Measurements from ENCODE around the gene VWA1.
"Not testable (repeated sequence)": the region's sequence is repeated elsewhere in the genome, so short reads cannot be mapped to it uniquely, and the experiment has no call there.

The VWA1 gene

DNA sequence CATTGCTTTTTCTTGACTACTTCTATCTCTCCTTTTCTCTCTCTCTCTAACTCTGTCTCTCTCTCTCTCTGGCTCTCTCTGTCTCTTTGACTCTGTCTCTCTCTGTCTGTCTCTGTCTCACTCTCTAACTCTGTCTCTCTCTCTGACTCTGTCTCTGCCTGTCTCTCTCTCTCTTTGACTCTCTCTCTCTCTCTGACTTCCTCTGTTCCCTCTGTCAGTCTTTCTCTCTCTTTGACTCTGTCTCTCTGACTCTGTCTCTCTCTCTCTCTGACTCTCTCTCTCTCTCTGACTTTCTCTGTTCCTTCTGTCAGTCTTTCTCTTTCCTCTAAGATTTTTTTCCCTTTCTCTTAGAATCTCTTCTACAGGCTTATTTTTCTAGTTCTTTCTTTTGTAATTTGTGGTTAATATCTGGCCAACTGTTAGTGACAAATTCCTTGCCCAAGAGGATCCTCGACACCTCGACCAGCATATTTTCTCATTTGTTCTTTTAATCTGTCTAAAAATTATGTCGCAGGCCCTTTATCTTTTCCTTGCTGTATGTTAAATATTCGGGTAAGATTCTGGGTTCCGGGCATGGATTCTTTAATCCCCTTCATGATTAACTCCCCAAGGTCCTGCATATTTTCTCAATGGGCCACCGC, 13.7 kb downstream of the VWA1 start, which contains the start of gene ATAD3C:
Gene ATAD3C, plus strand, starts transcription at position 591 of the 641 bp plus-strand sequence. CDS start 995 bp downstream, outside the sequence.
- no peak for DNase-seq (ENCODE audit: low read depth)
- TF ChIP-seq, protein P1, sequence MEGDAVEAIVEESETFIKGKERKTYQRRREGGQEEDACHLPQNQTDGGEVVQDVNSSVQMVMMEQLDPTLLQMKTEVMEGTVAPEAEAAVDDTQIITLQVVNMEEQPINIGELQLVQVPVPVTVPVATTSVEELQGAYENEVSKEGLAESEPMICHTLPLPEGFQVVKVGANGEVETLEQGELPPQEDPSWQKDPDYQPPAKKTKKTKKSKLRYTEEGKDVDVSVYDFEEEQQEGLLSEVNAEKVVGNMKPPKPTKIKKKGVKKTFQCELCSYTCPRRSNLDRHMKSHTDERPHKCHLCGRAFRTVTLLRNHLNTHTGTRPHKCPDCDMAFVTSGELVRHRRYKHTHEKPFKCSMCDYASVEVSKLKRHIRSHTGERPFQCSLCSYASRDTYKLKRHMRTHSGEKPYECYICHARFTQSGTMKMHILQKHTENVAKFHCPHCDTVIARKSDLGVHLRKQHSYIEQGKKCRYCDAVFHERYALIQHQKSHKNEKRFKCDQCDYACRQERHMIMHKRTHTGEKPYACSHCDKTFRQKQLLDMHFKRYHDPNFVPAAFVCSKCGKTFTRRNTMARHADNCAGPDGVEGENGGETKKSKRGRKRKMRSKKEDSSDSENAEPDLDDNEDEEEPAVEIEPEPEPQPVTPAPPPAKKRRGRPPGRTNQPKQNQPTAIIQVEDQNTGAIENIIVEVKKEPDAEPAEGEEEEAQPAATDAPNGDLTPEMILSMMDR (IDR thresholded peaks at IDR 0.05; ENCODE audit: low read length, missing control alignments): no peak
- no peak within 1 kb of the TSS for H3K4me3 ChIP-seq (replicated peaks; ENCODE audit: low read depth, low read length)

DNA sequence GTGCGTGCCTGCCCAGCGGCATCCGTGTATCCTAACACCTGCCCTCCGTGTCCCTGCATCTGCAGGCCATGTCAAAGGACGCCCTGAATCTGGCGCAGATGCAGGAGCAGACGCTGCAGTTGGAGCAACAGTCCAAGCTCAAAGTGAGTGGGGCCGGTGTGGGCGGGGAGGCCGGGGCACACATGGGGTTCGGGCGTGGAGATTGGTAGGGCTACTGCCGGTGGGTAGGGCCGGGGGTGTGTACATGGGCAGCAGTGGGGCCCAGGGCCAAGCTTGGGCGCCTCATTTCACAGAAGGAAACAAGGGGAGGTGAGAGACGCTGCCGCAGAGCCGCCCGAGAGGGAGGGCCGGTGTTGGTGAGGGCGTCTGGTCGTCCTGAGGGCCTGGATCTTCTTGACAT, 15.1 kb downstream of the VWA1 start:
- not testable (repeated sequence) for H3K4me3 ChIP-seq (replicated peaks; ENCODE audit: low read depth, low read length); DNase-seq (ENCODE audit: low read depth)

DNA sequence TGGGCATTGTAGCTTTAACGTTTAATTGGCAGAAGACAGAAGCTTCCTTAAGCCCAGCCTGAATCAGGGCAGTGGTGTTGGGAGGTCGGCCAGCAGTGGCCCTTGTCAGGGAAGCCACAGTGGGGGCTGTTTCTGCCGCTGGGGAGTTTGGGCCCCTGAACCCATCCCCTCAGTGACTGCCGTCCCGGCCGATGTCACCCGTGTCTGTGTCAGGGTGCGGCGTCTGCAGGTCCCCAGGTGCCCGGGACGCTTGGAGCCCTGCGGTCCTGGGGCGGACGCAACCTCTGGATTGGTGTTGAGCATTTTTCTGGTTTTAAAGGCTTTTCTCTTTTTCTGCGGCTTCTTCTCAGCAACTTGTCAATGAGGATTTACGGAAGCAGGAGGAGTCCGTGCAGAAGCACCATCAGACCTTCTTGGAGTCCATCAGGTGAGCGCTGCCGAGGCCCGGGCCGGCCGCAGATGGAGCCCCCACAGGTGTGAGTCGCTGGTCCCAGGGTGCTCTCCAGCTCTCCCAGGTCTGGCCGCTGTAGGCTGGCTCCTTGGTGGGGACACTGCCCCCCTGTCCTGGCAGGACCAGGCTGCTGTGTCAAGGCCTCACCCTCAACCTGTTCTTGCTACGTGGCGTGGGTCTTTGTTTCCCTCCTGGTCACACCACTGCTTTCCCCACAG, 16.3 kb downstream of the VWA1 start:
- TF ChIP-seq, protein P1 (IDR thresholded peaks at IDR 0.05; ENCODE audit: low read length, missing control alignments): no peak
- H3K4me3 ChIP-seq (replicated peaks; ENCODE audit: low read depth, low read length): no peak overlapping the region
- DNase-seq (ENCODE audit: low read depth): no peak

DNA sequence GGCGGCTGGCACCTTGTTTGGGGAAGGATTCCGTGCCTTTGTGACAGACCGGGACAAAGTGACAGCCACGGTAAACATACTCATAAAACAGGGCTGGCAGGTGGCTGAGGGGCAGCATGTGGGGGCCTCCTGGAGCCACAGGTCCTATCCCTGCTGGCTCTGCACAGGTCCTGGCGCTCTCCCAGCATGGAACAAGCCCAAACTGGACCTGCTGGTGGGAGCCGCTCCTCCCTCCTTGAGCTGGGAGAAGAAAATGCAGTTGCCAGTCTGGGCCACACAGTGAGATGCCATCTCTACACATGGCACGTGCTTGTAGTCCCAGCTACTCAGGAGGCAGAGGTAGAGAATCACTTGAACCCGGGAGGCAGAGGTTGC, 16.9 kb downstream of the VWA1 start:
- not testable (repeated sequence) for DNase-seq (ENCODE audit: low read depth); H3K4me3 ChIP-seq (replicated peaks; ENCODE audit: low read depth, low read length)

DNA sequence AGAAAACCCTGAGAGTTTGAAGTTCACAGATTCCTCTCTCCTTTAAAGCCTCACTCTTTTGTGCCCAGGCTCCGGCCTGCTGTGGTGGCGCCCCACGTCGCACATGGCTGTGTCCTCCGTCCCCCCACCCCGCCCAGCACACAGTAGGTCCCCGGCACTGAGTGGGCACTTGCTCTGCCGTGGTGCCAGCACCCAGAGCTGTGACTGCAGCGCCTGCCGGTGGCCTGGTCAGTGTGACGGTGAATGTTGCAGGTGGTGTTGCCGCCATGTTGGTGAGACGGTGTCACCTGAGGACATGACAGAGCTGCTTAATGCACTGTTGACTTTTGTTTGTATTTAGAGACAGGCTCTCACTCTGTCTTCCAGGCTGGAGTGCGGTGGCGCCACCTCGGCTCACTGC, 17.4 kb downstream of the VWA1 start:
- no peak overlapping the region for H3K4me3 ChIP-seq (replicated peaks; ENCODE audit: low read depth, low read length)
- DNase-seq (ENCODE audit: low read depth): no peak
- TF ChIP-seq, protein P1 (IDR thresholded peaks at IDR 0.05; ENCODE audit: low read length, missing control alignments): no peak

GRCh38 chr1:1454286-1455056, 19.0 kb downstream of the VWA1 start:
- DNase-seq (ENCODE audit: low read depth); H3K4me3 ChIP-seq (replicated peaks; ENCODE audit: low read depth, low read length): not testable (repeated sequence)

DNA sequence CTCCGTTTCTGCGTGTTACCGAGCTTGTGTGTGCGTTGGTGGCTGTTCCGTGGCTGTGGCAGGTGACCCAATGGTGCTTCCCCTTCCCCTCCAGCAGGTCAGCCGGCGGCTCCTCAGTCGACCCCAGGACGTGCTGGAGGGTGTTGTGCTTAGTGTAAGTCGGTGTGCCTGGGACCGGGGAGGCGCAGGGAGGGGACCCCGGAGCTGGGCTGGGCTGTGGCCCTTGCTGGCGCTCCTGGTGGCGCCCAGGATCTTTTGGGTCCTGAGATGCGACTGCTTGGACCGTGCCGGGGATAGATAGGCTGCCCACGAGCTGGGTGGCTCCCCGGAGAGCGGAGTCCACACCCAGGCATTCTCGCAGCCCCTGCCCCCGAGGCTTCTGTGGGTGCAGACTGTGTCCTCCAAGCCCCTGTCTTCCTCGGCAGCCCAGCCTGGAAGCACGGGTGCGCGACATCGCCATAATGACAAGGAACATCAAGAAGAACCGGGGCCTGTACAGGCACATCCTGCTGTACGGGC, 19.9 kb downstream of the VWA1 start:
- DNase-seq (ENCODE audit: low read depth): no peak
- H3K4me3 ChIP-seq (replicated peaks; ENCODE audit: low read depth, low read length): no peak overlapping the region
- TF ChIP-seq, protein P1 (IDR thresholded peaks at IDR 0.05; ENCODE audit: low read length, missing control alignments): no peak

DNA sequence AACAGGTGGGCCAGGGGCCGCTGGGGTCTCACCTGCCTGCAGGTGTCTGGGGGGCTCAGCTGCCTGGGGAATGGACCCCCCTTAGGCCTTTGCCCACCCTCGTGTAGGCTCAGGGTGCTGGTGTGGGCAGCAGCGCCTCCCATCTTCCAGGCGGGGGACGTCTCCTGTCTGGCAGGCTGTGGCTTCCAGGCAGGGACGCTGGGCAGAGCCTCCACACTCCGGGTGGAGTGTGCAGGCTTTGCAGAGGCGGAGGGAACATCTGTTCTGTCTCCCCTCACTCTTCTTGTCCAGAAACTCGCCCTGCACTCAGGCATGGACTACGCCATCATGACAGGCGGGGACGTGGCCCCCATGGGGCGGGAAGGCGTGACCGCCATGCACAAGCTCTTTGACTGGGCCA, 20.4 kb downstream of the VWA1 start:
- H3K4me3 ChIP-seq (replicated peaks; ENCODE audit: low read depth, low read length); DNase-seq (ENCODE audit: low read depth): not testable (repeated sequence)

DNA sequence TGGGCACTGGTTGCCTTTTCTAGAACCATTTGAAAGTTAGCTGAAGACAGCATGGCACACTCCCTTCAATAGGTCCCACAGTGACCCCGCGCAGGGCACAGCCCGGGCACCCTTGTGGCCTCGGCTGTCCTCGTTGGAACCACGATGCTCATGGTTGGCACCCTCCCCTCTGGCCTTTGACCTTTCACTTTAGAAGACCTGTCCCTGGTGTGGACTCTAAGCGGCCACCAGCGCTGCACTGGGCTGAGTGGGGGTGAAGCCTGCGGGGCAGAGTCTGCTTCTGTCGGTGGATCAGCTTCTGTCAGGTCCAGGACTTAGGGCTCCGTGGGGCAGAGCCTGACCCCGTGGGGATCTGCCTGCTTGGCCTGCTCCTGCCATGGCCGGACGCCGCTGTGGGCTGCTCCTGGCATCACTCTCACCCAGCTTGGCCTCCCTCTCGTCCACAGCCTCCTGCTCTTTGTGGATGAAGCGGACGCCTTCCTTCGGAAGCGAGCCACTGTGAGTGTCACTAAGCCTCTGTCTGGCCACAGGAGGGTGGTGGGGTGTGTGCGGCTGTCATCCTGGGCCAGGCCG, 21.3 kb downstream of the VWA1 start:
- not testable (repeated sequence) for DNase-seq (ENCODE audit: low read depth); H3K4me3 ChIP-seq (replicated peaks; ENCODE audit: low read depth, low read length)

- not testable (repeated sequence) for H3K4me3 ChIP-seq (replicated peaks; ENCODE audit: low read depth, low read length); DNase-seq (ENCODE audit: low read depth)
Observed at GRCh38 chr1:1459156-1459555, 23.7 kb downstream of the VWA1 start.

- H3K4me3 ChIP-seq (replicated peaks; ENCODE audit: low read depth, low read length): not testable (repeated sequence)
Observed at GRCh38 chr1:1459711-1460110, 24.2 kb downstream of the VWA1 start.

More at GRCh38 chr1:1459711-1460110, 24.2 kb downstream of the VWA1 start:
- DNase-seq (ENCODE audit: low read depth): not testable (repeated sequence)

All from fibroblast of pulmonary artery (primary cell).